SKM-1 (cell line): ENCODE data around the gene SLC35F4.
"Not testable (repeated sequence)": the region's sequence is repeated elsewhere in the genome, so short reads cannot be mapped to it uniquely, and the experiment has no call there.

Experiments
- DNase-seq: peaks from one replicate; lab custom pipeline; 2025; ENCODE audit not compliant: unreplicated experiment; lab: John Stamatoyannopoulos, UW

SLC35F4 gene

DNA sequence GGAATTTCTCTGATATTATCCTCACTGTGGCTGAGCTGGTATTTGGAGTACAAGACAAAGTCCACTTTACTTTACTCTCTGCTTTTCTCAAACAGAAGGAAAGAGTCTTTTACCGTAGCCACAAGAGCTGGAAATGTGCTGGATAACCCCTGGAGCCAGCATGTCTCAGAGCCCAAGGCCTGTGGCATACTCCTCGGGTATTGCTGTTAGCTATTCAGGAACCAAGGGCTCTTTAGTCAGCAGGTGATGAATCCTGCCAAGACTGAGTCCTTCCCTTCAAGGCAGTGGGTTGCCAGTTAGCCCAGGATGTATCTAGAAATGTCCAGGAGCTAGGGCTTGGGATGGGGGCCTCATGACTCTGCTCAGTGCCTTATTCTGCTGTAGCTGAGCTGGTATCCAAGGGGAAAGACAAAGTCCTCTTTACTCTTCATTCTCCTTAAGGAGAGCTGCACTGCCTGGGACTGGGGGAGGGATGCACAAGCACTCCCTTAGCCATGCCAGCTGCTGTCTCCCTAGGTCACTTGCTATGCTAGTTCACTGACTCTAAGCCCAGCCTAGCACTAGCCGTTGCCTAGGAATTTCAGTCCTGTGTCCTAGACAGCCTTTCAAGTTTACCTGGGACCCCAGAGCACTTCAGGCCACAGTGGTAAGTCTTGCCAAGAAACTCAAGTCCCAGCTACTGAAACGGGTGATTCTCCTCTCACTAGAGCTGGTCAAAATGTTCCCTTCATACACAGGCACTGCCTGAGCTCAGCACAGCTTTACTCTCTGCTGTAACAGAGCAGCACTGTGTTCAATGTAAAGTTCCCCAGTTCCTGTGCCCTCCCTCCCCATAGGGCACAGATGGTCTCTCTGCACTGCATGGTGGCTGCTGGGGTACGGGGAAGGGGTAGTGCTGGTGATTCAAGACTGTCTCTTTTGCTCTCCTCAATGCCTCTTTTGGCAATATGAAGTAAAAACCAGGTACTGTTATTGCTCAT, 136.4 kb downstream of the SLC35F4 start:
- no peak for DNase-seq

DNA sequence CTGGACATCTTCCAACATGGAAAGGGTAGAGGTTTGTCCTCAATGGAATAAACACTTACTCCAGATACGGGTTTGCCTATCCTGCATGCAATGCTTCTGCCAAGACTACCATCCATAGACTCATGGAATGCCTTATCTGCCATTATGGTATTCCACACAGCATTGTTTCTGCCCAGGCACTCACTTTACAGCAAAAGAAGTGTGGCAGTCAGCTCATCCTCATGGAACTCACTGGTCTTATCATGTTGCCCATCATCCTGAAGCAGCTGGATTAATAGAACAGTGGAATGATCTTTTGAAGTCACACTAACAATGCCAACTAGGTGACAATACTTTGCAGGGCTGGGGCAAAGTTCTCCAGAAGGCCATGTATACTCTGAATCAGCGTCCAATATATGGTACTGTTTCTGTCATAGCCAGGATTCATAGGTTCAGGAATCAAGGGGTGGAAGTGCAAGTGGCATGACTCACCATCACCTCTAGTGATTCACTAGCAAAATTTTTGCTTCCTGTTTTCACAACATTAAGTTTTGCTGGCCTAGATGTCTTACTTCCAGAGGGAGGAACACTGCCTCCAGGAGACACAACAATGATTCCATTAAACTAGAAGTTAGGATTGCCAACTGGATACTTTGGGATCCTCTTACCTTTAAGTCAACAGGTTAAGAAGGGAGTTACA, 140.4 kb downstream of the SLC35F4 start:
- DNase-seq = no peak

DNA sequence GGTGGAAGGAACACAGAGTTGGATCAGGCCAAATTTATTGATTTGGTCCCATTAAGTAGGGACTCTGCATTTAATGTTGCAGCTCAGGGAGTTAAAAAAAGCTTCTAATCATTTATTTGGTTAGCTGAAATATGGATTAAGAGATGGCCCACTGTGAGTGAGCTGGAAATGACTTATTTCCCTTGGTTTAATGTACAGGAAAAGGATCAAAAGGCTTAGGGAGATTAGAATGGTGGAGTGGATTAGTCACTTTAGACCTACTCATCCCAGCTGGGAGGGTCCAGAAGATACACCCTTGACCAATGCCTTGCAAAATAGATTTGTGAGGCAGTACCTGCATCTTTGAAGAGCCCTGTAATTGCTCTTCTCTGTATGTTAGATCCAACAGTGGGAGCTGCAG, 143.8 kb downstream of the SLC35F4 start:
- not testable (repeated sequence) for DNase-seq

DNA sequence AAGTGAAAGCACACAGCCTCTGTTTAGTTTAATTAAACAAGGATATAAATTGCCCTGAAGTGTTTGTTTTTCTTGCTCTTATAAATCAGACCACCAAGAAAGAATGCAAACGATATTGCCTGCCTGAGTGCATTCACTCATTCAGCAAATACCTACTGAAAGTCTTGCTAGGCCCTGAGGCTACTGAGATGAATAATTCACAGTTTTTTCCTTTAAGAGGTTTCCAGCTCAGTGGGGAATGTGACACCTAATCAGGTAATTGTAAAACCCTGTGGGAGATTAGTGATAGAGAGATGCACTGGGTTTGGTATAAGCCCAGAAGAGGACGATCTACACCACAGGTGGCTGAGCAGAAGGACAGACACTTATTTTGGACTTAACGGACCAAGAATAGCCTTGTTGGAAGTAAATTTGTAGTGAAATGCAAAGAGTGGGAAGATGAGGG, 151.4 kb downstream of the SLC35F4 start:
- no peak for DNase-seq

DNA sequence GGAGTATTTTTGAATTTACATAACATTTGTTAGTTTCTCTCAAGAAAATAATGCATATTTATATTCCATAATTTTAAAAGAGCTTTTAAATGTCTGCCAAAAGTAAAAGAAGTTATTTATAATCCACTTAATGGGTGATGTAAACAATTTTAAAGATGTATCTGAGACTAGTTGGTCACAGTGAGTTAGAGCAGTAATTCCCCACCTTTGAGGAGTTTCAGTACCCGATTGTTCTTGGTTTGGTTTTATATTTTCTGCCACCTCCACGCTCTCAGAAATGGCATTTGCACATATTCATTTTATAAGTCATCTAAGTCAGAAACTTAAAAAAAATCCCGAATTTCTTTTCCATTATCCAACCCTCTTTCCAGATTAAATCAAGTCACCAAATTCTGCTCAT, 153.2 kb downstream of the SLC35F4 start:
- no peak for DNase-seq

DNA sequence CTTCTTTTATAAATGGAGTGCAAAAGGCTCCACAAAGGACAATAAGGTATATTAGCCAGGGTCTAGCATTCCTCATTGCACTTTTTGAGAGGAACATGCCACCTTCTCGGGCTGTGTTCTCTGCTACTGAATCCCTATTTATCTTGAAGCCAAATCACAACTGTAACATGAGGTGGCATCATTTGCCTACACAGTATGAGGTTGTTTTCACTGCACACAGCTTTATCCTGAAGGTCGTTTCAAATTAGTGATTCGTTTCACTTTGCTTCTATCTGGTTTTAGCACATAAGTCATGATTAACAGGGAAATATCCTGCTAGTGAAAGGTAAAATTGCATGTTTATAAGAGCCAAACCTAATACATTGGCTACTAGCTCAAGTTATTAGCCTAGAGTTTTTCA, 153.8 kb downstream of the SLC35F4 start:
- DNase-seq = no peak

DNA sequence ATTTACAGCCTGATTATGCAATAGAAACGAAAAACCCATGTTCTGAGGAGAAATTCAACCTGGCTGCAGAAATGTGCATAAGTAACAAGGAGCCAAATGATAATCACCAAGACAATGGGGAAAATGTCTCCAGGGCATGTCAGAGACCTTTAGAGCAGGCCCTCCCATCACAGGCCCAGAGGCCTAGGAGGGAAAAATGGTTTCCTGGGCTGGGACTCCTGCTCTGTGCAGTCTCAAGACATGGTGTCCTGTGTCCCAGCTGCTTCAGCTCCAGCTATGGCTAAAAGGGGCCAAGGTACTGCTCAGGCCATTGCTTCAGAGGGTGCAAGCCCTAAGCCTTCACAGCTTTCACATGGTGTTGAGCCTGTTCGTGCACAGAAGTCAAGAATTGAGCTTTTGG, 156.0 kb downstream of the SLC35F4 start:
- no peak for DNase-seq

DNA sequence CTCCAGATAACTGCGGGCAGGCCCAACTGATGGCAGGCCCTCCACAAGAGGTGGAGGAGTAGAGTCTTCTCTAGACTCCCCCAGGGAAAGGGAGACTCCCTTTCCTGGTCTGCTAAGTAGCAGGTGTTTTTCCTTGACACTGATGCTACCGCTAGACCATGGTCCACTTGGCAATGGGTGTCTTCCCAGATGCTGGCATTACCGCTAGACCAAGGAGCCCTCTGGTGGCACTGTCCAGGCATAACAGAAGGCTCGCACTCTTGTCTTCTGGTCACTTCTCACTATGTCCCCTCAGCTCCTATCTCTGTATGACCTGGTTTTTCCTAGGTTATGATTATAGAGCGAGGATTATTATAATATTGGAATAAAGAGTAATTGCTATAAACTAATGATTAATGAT, 156.8 kb downstream of the SLC35F4 start:
- DNase-seq = not testable (repeated sequence)

DNA sequence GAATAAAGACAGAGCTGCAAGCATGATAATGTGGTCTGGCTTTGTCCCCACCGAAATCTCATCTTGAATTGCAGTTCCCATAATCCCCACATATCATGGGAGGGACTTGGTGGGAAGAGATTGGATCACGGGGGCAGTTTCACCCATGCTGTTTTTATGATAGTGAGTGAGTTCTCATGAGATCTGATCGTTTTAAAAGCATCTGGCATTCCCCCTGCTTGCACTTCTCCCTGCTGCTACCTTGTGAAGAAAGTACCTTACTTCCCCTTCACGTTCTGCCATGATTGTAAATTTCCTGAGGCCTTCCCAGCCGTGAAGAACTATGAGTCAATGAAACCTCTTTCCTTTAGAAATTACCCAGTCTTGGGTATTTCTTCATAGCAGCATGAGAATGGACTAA, 158.7 kb downstream of the SLC35F4 start:
- DNase-seq = no peak

DNA sequence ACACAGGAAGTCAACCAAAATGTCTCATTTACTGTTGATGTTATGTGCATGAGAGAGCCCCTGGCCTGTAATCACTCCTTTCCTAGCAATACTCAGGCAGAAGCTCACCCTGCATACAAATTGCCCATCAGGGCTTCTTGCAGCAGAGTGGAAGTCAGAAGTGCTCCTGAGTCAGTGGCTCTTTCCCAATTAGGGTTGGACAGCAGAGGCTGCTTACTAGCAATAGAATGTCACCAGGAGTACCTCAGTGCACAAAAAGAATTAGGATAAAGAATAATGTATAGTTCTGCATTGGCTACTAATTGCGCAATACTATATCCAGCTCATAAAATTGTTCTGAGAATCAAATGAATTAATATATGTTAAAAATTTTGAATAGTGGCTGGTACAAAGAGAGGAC, 161.1 kb downstream of the SLC35F4 start:
- DNase-seq = no peak

DNA sequence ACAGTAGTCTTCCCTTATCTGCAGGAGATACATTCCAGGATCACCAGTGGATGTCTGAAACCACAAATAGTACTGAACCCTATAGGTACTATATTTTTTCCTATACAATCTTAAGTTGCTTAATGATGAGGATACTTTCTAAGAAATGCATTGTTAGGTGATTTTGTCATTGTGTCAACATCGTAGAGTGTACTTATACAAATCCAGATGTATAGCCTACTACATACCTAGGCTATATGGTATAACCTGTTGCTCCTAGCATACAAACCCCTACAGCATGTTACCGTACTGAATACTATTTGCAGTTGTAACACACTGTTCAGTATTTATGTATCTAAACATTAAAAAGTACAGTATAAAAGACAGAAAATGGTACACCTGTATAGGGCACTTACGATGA, 165.9 kb downstream of the SLC35F4 start:
- DNase-seq = no peak

DNA sequence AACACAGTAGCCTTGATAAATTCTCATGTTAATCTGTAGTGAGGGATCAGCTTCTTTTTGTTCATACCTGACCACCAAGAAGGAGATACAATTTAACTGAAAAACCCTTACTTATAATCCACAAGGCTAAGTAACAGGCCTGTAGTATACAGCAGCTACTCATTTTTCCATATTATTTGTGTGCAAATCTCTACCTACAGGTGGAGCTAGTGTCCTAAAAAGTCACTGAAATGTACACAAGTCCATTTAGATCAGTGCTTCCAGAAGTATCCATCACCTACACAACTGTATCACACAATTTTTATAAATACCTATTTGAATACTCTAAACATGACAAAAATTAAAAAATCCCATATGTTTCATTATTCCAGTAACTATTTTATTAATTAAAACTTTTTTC, 173.2 kb downstream of the SLC35F4 start:
- peak; percentile 7 for DNase-seq

DNA sequence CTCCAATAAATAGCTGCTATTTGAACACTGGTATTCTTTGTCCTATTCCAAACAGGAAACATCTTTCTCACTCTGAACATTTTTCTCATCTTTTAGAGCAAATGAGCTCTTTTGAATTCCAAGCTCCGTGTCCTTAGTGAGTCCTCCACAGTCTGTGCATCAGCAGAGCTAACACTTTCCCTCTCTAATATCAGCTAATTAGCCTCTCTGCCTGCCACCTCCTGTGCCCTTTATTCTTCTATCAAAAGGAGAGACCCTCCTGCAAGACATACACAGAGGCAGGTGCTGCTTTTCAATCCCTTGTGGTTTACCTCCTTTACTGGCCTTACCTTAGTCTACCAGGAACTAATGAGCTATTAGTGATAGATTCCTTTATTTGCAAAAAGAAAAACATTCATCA, 178.5 kb downstream of the SLC35F4 start:
- DNase-seq = no peak

DNA sequence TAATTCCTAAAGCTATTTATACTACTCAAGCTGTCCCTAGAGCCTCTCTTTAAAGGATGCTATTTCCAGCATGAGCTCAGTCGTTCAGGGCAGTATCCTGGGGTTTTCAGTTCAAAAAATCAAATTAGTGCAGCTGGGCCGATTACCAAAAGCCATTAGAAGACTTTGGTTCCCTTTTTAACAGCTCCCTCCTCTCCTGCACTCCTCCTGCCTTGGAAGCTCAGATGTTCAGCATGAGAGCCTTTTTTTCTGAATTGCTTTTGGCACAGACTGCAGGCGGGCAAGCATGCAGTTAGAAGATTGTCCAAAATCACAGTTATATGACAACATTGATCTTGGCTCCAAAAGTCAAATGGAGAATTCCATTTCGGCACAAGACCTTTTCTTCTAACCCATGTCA, 179.6 kb downstream of the SLC35F4 start:
- no peak for DNase-seq

DNA sequence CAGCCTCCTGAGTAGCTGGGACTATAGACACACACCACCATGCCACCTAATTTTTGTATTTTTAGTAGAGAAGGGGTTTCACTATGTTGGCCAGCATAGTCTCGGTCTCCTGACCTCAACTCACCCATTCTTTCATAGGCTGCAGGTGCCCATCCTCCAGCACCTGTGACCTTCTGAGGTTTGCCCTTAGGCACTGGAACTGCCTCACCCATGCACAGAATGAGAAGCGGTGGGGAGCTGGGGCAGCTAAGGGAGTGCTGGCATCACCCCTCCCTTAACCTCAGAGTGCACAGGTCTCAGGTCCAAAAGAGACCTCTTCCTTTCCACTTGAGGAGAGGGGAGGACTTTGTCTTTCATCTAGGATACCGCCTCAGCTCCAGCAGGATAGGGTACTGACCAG, 194.9 kb downstream of the SLC35F4 start:
- DNase-seq = no peak

DNA sequence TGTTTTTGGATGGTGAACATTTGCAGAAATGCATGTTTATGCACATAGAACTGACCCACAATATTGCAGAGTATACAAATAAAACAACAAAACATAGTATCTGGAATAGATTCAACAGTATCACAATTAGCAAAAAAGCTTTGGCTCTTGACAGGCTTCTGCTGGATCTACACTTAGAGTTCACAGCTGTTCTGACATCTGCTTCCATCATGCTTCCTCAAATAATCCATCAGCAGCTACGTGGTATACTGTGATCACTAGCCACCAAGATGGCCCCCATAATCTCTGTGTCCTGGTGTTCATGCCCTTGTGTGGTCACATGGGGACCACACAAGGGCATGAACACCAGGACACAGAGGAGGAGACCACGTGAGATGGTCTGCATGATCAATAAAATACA, 205.7 kb downstream of the SLC35F4 start:
- DNase-seq = no peak

DNA sequence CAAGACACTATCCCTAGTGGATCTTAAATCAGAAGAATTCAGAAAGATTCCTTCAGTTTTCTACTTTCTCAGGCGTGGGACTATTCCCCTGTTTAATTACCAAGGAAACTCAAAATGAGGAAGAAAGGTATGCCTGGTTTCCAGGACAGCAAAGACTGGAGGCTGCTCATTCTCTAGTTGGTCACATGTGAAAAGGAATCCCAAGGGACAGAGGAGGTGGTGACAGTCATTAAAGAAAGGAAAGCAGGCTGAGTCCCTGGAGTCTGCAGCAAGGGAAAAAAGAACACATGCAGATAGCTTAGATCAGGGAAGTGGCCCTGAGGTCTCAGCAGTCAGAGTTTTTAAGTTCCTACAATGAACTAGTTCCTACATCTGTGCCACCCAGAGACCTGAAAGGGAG, 206.8 kb downstream of the SLC35F4 start:
- no peak for DNase-seq

DNA sequence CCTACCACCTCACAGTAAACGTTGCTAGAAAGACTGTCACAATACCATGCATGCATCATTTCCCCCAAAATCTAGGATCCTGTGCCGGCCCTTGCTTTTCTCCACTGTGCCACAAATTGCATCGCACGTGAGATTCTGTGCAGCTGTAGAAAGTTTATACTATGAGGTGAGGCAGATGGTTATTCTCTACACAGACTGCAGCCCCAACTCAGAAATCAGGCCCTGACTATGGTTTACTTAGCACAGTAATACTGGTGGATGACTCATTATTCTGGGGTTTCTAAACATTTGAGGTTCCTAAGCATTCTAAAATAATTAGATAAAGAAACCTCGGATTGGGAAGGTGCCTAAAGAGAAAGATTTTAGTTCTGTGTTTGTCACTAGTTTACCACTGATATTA, 208.4 kb downstream of the SLC35F4 start:
- no peak for DNase-seq

DNA sequence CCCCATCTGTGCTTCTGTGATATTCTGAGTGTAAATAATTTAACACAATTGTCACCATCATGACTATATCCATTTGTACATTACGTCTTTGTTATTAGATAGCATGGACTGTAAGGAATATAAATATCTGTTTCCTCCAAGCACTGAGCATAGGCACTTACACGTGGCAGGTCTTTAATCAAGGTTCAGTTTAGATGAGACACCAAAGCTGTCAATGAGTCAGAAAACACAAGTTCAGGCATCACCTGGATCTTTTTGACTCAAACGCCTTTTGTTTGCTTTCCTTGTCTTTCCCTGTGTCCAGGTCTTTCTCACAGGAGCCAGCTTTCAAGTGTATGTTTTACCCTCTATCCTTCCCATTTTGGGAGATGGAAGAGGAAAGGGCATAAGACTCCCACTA, 209.0 kb downstream of the SLC35F4 start:
- no peak for DNase-seq

DNA sequence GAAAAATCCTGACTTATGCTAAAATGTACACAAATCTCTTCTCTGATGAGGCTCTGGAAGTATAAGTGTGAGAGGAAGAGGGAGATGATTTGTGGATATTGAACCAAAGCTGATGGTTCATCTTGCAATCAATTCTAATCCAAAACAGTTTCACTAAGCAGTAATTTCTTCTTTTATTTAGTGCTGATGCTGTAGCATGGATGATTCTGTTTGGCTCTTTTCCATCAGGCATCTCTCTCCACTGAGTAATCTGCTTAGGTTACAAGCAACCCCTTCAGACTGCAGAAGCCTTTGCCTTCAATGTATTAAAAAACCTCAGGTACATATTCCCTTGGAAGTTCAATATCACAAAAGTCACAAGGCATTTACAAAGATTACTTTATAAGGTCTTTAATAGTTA, 213.1 kb downstream of the SLC35F4 start:
- DNase-seq = no peak

DNA sequence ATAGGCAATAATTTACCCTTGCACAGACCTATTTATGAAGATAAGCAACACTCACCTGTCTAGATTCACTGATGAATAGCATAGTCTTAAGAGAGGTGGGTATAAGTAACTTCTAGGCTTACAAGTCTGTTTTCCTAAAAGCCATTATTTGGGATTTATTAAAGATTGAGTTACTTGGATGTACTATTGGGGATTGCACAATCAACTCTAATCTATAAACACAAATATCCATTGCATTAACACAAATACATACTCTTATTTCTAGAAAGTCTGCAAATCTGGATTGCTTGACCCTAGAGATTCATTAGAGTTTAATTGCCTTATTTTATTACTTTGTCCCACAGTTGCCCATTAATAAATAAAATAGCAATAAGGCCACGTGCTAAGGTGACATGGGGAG, 224.1 kb downstream of the SLC35F4 start:
- no peak for DNase-seq

DNA sequence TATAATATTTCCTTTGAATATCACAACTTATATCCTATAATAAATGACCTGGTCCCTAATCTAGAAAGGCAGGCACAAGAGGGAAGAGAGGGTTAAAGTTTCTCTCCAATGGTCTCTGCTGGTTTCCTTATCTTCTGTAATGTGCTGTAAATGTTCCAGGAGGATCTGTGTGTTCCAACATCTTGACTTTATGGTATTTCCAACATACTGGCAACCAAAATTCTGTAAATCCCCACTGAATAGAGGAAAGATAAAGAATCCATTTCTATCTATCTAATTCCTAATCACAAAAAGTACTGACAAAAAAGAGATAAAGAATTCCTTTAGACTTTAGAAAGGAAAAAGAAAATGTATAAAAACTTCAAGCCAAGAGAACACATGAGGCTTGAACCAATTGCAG, 225.9 kb downstream of the SLC35F4 start:
- no peak for DNase-seq
